KMS-11 (cell line): ENCODE results near the gene SLC39A6.
"Not testable (repeated sequence)": the region's sequence is repeated elsewhere in the genome, so short reads cannot be mapped to it uniquely, and the experiment has no call there.

Source experiments
- H2AFZ ChIP-seq: fragments of 200-600 bp; sonication (generic); 2 replicates; pipeline ENCODE4 v1.6.1; 2016; ENCODE audit warnings: antibody characterized with exemption, mixed run types, low read depth
- H3K27ac ChIP-seq: fragments of 200-600 bp; sonication (generic); 2 replicates; pipeline ENCODE4 v1.6.1; 2016; ENCODE audit warnings: mild to moderate bottlenecking, mixed run types
- H3K27me3 ChIP-seq: fragments of 200-600 bp; sonication (generic); 2 replicates; pipeline ENCODE4 v1.6.1; 2017; ENCODE audit warnings: mild to moderate bottlenecking, low read depth, mixed run types, moderate library complexity; ENCODE audit not compliant: insufficient read depth
- H3K36me3 ChIP-seq: fragments of 200-600 bp; sonication (generic); 2 replicates; pipeline ENCODE4 v1.6.1; 2017; ENCODE audit warnings: mild to moderate bottlenecking, mixed run types; ENCODE audit not compliant: insufficient read depth
- H3K4me1 ChIP-seq: fragments of 200-600 bp; sonication (generic); 2 replicates; pipeline ENCODE4 v1.6.1; 2016; ENCODE audit warnings: mild to moderate bottlenecking, low read depth, mixed run types; ENCODE audit not compliant: poor library complexity, severe bottlenecking
- H3K4me2 ChIP-seq: fragments of 200-600 bp; sonication (generic); 2 replicates; pipeline ENCODE4 v1.7.0; 2016; ENCODE audit warnings: mild to moderate bottlenecking, mixed run types
- H3K4me3 ChIP-seq: fragments of 200-600 bp; sonication (generic); IDR thresholded peaks from 2 replicates; pipeline ENCODE4 v1.6.1; 2017; ENCODE audit warnings: low read depth, low read length, mixed read lengths; ENCODE audit not compliant: insufficient read depth
- H3K79me2 ChIP-seq: fragments of 200-600 bp; sonication (generic); 2 replicates; pipeline ENCODE4 v1.6.1; 2016; ENCODE audit warnings: low read depth, mixed run types; ENCODE audit not compliant: insufficient read depth
- H3K9ac ChIP-seq: fragments of 200-600 bp; sonication (generic); 2 replicates; pipeline ENCODE4 v1.6.1; 2016; ENCODE audit warnings: mild to moderate bottlenecking, mixed run types
- H4K20me1 ChIP-seq: fragments of 200-600 bp; sonication (generic); 2 replicates; pipeline ENCODE4 v1.6.1; 2016; ENCODE audit warnings: mild to moderate bottlenecking, mixed run types; ENCODE audit not compliant: insufficient read depth
- CTCF ChIP-seq: fragments of 200-600 bp; sonication (generic); conservative IDR thresholded peaks from 2 replicates; pipeline ENCODE4 v1.6.1; 2017; ENCODE audit warnings: low read depth, mild to moderate bottlenecking, antibody characterized with exemption, low read length, moderate library complexity, mixed read lengths

The SLC39A6 gene

GRCh38 chr18:36067055-36067957 lies 61.8 kb downstream of the SLC39A6 start, which contains the start of gene RPRD1A:
TSS of gene RPRD1A (minus strand) at chr18:36067559. CDS start at chr18:36067404, 155 bp downstream.
- Histone ChIP-seq H2AFZ (peak within 1 kb of the TSS; percentile 76), H3K4me1 (peaks cover 18% of the 10 kb centered on the region), H3K27me3 (no peaks in the 10 kb centered on the region), H3K4me3 (peak within 1 kb of the TSS; percentile 54), H3K79me2 (peaks cover 48% of the 10 kb centered on the region), H3K27ac (peak within 1 kb of the TSS; percentile 94), H3K36me3 (no peaks in the 10 kb centered on the region), H3K9ac (peak within 1 kb of the TSS; percentile 95), H3K4me2 (peak within 1 kb of the TSS; percentile 73), H4K20me1 (no peaks in the 10 kb centered on the region)
- TF ChIP-seq CTCF, result no peak

- Histone ChIP-seq H3K9ac (peak overlapping the region; percentile 95), H3K4me3 (peak overlapping the region; percentile 54), H3K79me2 (peaks cover 52% of the 10 kb centered on the region), H3K4me1 (peaks cover 18% of the 10 kb centered on the region), H3K4me2 (peak overlapping the region; percentile 73), H4K20me1 (no peaks in the 10 kb centered on the region; the same call in 1 of the 2 replicates), H3K36me3 (no peaks in the 10 kb centered on the region), H2AFZ (peak overlapping the region; percentile 76), H3K27me3 (no peaks in the 10 kb centered on the region), H3K27ac (peak overlapping the region; percentile 94)
- no peak for TF ChIP-seq CTCF
Measured at GRCh38 chr18:36066686-36067054, 62.5 kb downstream of the SLC39A6 start.

- Histone ChIP-seq H2AFZ (no peak overlapping the region), H3K4me2 (peak overlapping the region; percentile 73), H3K36me3 (no peaks in the 10 kb centered on the region), H3K79me2 (peaks cover 59% of the 10 kb centered on the region), H3K4me3 (no peak overlapping the region), H3K27ac (peak overlapping the region; percentile 94; the same call in 1 of the 2 replicates), H3K4me1 (peaks cover 18% of the 10 kb centered on the region), H3K27me3 (no peaks in the 10 kb centered on the region), H4K20me1 (no peaks in the 10 kb centered on the region; the same call in 1 of the 2 replicates), H3K9ac (peak overlapping the region; percentile 95; the same call in 1 of the 2 replicates)
- no peak for TF ChIP-seq CTCF
Measured at GRCh38 chr18:36066001-36066400, 63.1 kb downstream of the SLC39A6 start.

GRCh38 chr18:36064809-36065079 lies 64.4 kb downstream of the SLC39A6 start:
- H3K27me3 ChIP-seq, H4K20me1 ChIP-seq, H3K27ac ChIP-seq, H3K4me3 ChIP-seq, H3K4me2 ChIP-seq, H3K36me3 ChIP-seq, H2AFZ ChIP-seq, H3K9ac ChIP-seq: not testable (repeated sequence)
- peaks cover 71% of the 10 kb centered on the region for H3K79me2 ChIP-seq
- peaks cover 18% of the 10 kb centered on the region for H3K4me1 ChIP-seq
